ENCODE results near the gene INHBA. TPM values are rescaled to one million over a fixed set of nuclear protein-coding genes. Genes with fewer than 3 reads are reported as not detected.

The INHBA gene
- polyA plus RNA-seq, 1 donor from 2014 or later: 0.19 TPM

GRCh38 chr7:41655426-41655825 is 47.5 kb downstream of the INHBA start:
- Histone ChIP-seq H3K9ac (ENCODE audit: low read length) (no peak overlapping the region), H3K9me3 (ENCODE audit: low read length) (no peaks in the 10 kb centered on the region), H3K79me2 (replicated peaks; ENCODE audit: insufficient read depth, low read length) (no peaks in the 10 kb centered on the region), H3K4me3 (ENCODE audit: low read length) (no peak overlapping the region), H4K20me1 (ENCODE audit: insufficient read depth) (no peaks in the 10 kb centered on the region), H3F3A (ENCODE audit: insufficient read depth, low read length, poor library complexity, severe bottlenecking) (no peaks in the 10 kb centered on the region), H3K27me3 (ENCODE audit: insufficient read depth, low read depth, low read length) (no peaks in the 10 kb centered on the region), H3K9me2 (ENCODE audit: insufficient read depth, low read length) (no peaks in the 10 kb centered on the region), H3K27ac (ENCODE audit: low read length) (no peak overlapping the region), H3K36me3 (ENCODE audit: insufficient read depth, low read length) (no peaks in the 10 kb centered on the region), H2AFZ (ENCODE audit: low read depth, low read length) (no peak overlapping the region), H3K4me2 (ENCODE audit: low read length) (no peak overlapping the region)
- TF ChIP-seq POLR2AphosphoS5 (IDR thresholded peaks at IDR 0.05): no peak
- TF ChIP-seq, protein P1, sequence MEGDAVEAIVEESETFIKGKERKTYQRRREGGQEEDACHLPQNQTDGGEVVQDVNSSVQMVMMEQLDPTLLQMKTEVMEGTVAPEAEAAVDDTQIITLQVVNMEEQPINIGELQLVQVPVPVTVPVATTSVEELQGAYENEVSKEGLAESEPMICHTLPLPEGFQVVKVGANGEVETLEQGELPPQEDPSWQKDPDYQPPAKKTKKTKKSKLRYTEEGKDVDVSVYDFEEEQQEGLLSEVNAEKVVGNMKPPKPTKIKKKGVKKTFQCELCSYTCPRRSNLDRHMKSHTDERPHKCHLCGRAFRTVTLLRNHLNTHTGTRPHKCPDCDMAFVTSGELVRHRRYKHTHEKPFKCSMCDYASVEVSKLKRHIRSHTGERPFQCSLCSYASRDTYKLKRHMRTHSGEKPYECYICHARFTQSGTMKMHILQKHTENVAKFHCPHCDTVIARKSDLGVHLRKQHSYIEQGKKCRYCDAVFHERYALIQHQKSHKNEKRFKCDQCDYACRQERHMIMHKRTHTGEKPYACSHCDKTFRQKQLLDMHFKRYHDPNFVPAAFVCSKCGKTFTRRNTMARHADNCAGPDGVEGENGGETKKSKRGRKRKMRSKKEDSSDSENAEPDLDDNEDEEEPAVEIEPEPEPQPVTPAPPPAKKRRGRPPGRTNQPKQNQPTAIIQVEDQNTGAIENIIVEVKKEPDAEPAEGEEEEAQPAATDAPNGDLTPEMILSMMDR (IDR thresholded peaks at IDR 0.05; ENCODE audit: poor library complexity, severe bottlenecking): no peak
- TF ChIP-seq TAF1 (IDR thresholded peaks at IDR 0.05; ENCODE audit: low read depth): no peak
- no peak for TF ChIP-seq MXI1 (conservative IDR thresholded peaks at IDR 0.05; ENCODE audit: poor library complexity, severe bottlenecking)
- peak; percentile 34 for TF ChIP-seq EP300 (conservative IDR thresholded peaks at IDR 0.05; ENCODE audit: poor library complexity, severe bottlenecking)
- TF ChIP-seq REST (IDR thresholded peaks at IDR 0.05; ENCODE audit: borderline replicate concordance): no peak

GRCh38 chr7:41652267-41652666 is 50.6 kb downstream of the INHBA start:
- no peaks in the 10 kb centered on the region for H3F3A ChIP-seq (ENCODE audit: insufficient read depth, low read length, poor library complexity, severe bottlenecking)

More at GRCh38 chr7:41652267-41652666, 50.6 kb downstream of the INHBA start:
- Histone ChIP-seq H3K36me3 (ENCODE audit: insufficient read depth, low read length) (no peaks in the 10 kb centered on the region), H3K9ac (ENCODE audit: low read length) (no peak overlapping the region), H3K27ac (ENCODE audit: low read length) (no peak overlapping the region), H3K27me3 (ENCODE audit: insufficient read depth, low read depth, low read length) (no peaks in the 10 kb centered on the region), H2AFZ (ENCODE audit: low read depth, low read length) (no peak overlapping the region), H3K4me3 (ENCODE audit: low read length) (no peak overlapping the region), H3K9me3 (ENCODE audit: low read length) (no peaks in the 10 kb centered on the region), H3K79me2 (replicated peaks; ENCODE audit: insufficient read depth, low read length) (no peaks in the 10 kb centered on the region), H4K20me1 (ENCODE audit: insufficient read depth) (no peaks in the 10 kb centered on the region), H3K4me2 (ENCODE audit: low read length) (no peak overlapping the region), H3K9me2 (ENCODE audit: insufficient read depth, low read length) (no peaks in the 10 kb centered on the region)
- TF ChIP-seq REST (IDR thresholded peaks at IDR 0.05; ENCODE audit: borderline replicate concordance) (no peak), RAD21 (conservative IDR thresholded peaks at IDR 0.05) (no peak)

Measured in neural cell (in vitro differentiated cells).